Vagina (tissue), 2 donors: ENCODE measurements around the gene ATG14. TPM values are rescaled to one million over a fixed set of nuclear protein-coding genes. Genes with fewer than 3 reads are reported as not detected.

ENCODE experiments used
- DNase-seq, 2 donors: peaks; one replicate each; pipeline ENCODE4 v3.0.0-alpha.2; 2017; ENCODE audit errors: extremely low spot score in 2 of 2
- H3K27ac ChIP-seq: fragments of 200-600 bp; sonication (generic); one replicate; pipeline ENCODE4 v1.5.1; 2019
- H3K27me3 ChIP-seq: fragments of 200-600 bp; sonication (generic); one replicate; pipeline ENCODE4 v1.5.1; 2019
- H3K36me3 ChIP-seq, 2 donors: fragments of 200-600 bp; sonication (generic); one replicate each; pipeline ENCODE4 v1.5.1; 2017 to 2019
- H3K4me1 ChIP-seq: fragments of 200-600 bp; sonication (generic); one replicate; pipeline ENCODE4 v1.5.1; 2019
- H3K4me3 ChIP-seq, 2 donors: fragments of 200-600 bp; sonication (generic); 1 replicate in 1 of 2; 2 replicates in 1 of 2; pipeline ENCODE4 v1.5.1; 2016 to 2019
- H3K9me3 ChIP-seq: fragments of 200-600 bp; sonication (generic); one replicate; pipeline ENCODE4 v1.5.1; 2019
- POLR2A ChIP-seq, 2 donors: fragments of 450-650 bp; IDR thresholded peaks; one replicate each; pipeline ENCODE4 v1.6.1; 2017; ENCODE audit warnings: antibody characterized with exemption in 2 of 2, mild to moderate bottlenecking in 2 of 2, moderate library complexity in 2 of 2
- POLR2AphosphoS5 ChIP-seq, 2 donors: sonication (generic); formaldehyde crosslinking; IDR thresholded peaks; one replicate each; pipeline ENCODE4 v1.9.0; 2017; ENCODE audit warnings: antibody characterized with exemption in 2 of 2, mild to moderate bottlenecking in 2 of 2, low read depth in 1 of 2; ENCODE audit not compliant: insufficient read depth in 1 of 2
- intact Hi-C: fragments of 100-400 bp; cut with DNase I; formaldehyde crosslinking; loops from one replicate; pipeline ENCODE4 v1.15.1; 2023
- total RNA-seq: library from RNA; depleted of rRNA; stranded (reverse); fragments of >200 nt; gene quantifications from one replicate; pipeline ENCODE4 v1.2.3, GENCODE V29; 2016
- TF ChIP-seq, protein P1 (sequence below), 3 experiments: fragments of 450-650 bp in 2 of 3; fragments of 200-600 bp in 1 of 3; sonication (generic) in 1 of 3; IDR thresholded peaks; one replicate each; pipeline ENCODE4 v1.5.1; 2017 to 2019; ENCODE audit warnings: antibody characterized with exemption in 3 of 3, mild to moderate bottlenecking in 2 of 3, moderate library complexity in 2 of 3

Gene ATG14
- total RNA-seq, 1 donor from 2014 or later = 11.5 TPM

- H3K9me3 ChIP-seq = no peaks in the 10 kb centered on the region
- no peaks in the 10 kb centered on the region for H3K27me3 ChIP-seq
- H3K27ac ChIP-seq = no peak overlapping the region
- H3K36me3 ChIP-seq = peaks cover 0 to 56% of the 10 kb centered on the region in 2 donors
- no peak overlapping the region for H3K4me3 ChIP-seq
- intact Hi-C loops = no loop called here
- no peak for TF ChIP-seq POLR2AphosphoS5 (IDR thresholded peaks at IDR 0.05; ENCODE audit: insufficient read depth in 1 of 2, low read depth in 1 of 2)
- peaks cover 12% of the 10 kb centered on the region for H3K4me1 ChIP-seq
- no peak for DNase-seq
Measured at GRCh38 chr14:55382483-55382882, 29.1 kb downstream of the ATG14 start.

GRCh38 chr14:55381561-55381960 is 30.1 kb downstream of the ATG14 start:
- Histone ChIP-seq H3K4me1 (peaks cover 12% of the 10 kb centered on the region), H3K27me3 (no peaks in the 10 kb centered on the region), H3K36me3 (peaks cover 0 to 65% of the 10 kb centered on the region in 2 donors), H3K4me3 (no peak overlapping the region), H3K9me3 (no peaks in the 10 kb centered on the region), H3K27ac (no peak overlapping the region)
- no peak for DNase-seq
- TF ChIP-seq POLR2AphosphoS5 (IDR thresholded peaks at IDR 0.05; ENCODE audit: insufficient read depth in 1 of 2, low read depth in 1 of 2) = no peak
- no peak for TF ChIP-seq POLR2A (IDR thresholded peaks at IDR 0.05)
- TF ChIP-seq, protein P1, sequence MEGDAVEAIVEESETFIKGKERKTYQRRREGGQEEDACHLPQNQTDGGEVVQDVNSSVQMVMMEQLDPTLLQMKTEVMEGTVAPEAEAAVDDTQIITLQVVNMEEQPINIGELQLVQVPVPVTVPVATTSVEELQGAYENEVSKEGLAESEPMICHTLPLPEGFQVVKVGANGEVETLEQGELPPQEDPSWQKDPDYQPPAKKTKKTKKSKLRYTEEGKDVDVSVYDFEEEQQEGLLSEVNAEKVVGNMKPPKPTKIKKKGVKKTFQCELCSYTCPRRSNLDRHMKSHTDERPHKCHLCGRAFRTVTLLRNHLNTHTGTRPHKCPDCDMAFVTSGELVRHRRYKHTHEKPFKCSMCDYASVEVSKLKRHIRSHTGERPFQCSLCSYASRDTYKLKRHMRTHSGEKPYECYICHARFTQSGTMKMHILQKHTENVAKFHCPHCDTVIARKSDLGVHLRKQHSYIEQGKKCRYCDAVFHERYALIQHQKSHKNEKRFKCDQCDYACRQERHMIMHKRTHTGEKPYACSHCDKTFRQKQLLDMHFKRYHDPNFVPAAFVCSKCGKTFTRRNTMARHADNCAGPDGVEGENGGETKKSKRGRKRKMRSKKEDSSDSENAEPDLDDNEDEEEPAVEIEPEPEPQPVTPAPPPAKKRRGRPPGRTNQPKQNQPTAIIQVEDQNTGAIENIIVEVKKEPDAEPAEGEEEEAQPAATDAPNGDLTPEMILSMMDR (IDR thresholded peaks at IDR 0.05) = no peak
- intact Hi-C loops = no loop called here

- Histone ChIP-seq H3K36me3 (peaks cover 0 to 69% of the 10 kb centered on the region in 2 donors), H3K9me3 (no peaks in the 10 kb centered on the region), H3K27ac (no peak overlapping the region), H3K4me1 (peaks cover 12% of the 10 kb centered on the region), H3K4me3 (no peak overlapping the region), H3K27me3 (no peaks in the 10 kb centered on the region)
- intact Hi-C loops = no loop called here
- TF ChIP-seq POLR2AphosphoS5 (IDR thresholded peaks at IDR 0.05; ENCODE audit: insufficient read depth in 1 of 2, low read depth in 1 of 2) = no peak
- DNase-seq = no peak
Measured at GRCh38 chr14:55381040-55381439, 30.6 kb downstream of the ATG14 start.

DNA sequence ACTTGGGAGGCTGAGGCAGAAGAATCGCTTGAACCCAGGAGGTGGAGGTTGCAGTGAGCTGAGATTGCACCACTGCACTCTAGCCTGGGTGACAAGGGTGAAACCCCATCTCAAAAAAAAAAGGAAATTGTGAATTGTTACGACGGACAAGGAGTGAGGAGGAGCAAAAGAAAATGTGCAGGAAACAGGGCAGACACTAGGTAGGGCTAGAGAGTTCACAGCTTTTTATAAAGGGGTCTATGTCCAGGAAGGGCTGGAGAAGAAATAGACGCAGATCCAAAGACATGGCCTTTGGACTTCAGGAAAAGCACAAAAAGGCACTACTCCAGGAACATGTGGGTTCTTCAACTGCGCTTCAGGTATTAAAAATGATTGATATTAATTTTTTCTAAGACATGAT is 34.4 kb downstream of the ATG14 start:
- intact Hi-C loops = no loop called here
- TF ChIP-seq, protein P1 (IDR thresholded peaks at IDR 0.05) = no peak
- TF ChIP-seq POLR2A (IDR thresholded peaks at IDR 0.05) (no peak), POLR2AphosphoS5 (IDR thresholded peaks at IDR 0.05; ENCODE audit: insufficient read depth in 1 of 2, low read depth in 1 of 2) (no peak)
- peaks cover 3 to 66% of the 10 kb centered on the region in 2 donors for H3K36me3 ChIP-seq
- DNase-seq = no peak
- H3K27me3 ChIP-seq = no peaks in the 10 kb centered on the region
- H3K4me3 ChIP-seq = no peak overlapping the region
- H3K4me1 ChIP-seq = no peaks in the 10 kb centered on the region
- no peaks in the 10 kb centered on the region for H3K9me3 ChIP-seq
- no peak overlapping the region for H3K27ac ChIP-seq

- Histone ChIP-seq H3K4me1 (no peaks in the 10 kb centered on the region), H3K9me3 (no peaks in the 10 kb centered on the region), H3K36me3 (peaks cover 3 to 45% of the 10 kb centered on the region in 2 donors), H3K4me3 (no peak overlapping the region), H3K27ac (no peak overlapping the region), H3K27me3 (no peaks in the 10 kb centered on the region)
- TF ChIP-seq, protein P1 (IDR thresholded peaks at IDR 0.05) = no peak
- no peak for TF ChIP-seq POLR2A (IDR thresholded peaks at IDR 0.05)
- TF ChIP-seq POLR2AphosphoS5 (IDR thresholded peaks at IDR 0.05; ENCODE audit: insufficient read depth in 1 of 2, low read depth in 1 of 2) = no peak
- DNase-seq = no peak
- intact Hi-C loops = no loop called here
Measured at GRCh38 chr14:55374771-55375170, 36.9 kb downstream of the ATG14 start.

DNA sequence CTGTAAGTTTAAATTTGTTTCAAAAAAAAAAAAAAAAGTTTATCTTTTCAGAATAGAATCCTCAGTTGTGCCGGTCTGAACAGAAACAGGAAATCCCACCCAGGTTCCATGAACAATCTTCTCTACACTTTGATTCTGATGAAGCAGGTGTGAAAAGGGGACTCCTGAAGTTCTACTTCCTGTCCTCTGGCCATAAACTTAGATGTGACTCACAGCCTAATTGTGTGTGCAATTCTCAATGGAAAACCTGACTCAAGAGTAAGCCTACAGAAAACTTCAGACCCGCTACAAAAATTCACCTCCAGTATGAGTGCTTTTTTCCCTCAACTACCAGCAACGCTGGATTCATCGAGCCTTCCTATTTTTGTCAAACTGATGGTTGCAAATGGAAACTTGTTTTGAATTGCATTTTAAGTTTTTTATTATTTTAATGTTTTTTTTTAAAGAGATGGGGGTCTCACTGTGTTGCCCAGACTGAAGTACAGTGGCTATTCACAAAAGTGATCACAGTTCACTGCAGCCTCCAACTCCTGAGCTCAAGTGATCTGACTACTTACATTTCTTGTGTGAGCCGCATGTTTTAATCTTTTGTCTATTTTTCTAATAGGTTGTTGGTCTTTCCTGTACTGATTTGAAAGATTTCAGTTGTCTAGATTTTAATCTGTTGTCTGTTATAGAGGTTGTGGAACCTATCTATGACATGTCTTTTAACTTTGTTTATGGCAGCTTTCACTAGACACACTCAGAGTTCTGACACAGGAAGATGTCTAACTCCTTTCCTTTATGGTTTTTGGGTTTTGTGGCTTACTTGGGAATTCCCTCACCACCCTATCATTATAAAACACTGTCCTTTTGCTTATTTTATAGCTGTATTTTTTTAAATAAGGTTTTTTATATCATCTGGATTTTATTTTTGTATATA is 37.6 kb downstream of the ATG14 start:
- no peak for DNase-seq
- no peak overlapping the region for H3K4me3 ChIP-seq
- H3K27ac ChIP-seq = no peak overlapping the region
- no peaks in the 10 kb centered on the region for H3K27me3 ChIP-seq
- intact Hi-C loops = no loop called here
- H3K4me1 ChIP-seq = no peaks in the 10 kb centered on the region
- no peaks in the 10 kb centered on the region for H3K9me3 ChIP-seq
- H3K36me3 ChIP-seq = peaks cover 3 to 46% of the 10 kb centered on the region in 2 donors
- TF ChIP-seq POLR2AphosphoS5 (IDR thresholded peaks at IDR 0.05; ENCODE audit: insufficient read depth in 1 of 2, low read depth in 1 of 2) (no peak), POLR2A (IDR thresholded peaks at IDR 0.05) (no peak)
- TF ChIP-seq, protein P1 (IDR thresholded peaks at IDR 0.05) = no peak
